NOMO-1 treated with DMSO at 0.1 percent for 48 hours (cell line): ENCODE measurements around the gene VPS13A.

Source experiments
- DNase-seq: peaks from one replicate; lab custom pipeline; 2025; ENCODE audit not compliant: unreplicated experiment; lab: John Stamatoyannopoulos, UW

VPS13A gene

GRCh38 chr9:77454663-77455062 lies 277.3 kb downstream of the VPS13A start:
- DNase-seq = no peak

- DNase-seq = peak; percentile 21
These were observed 278.1 kb downstream of the VPS13A start for GRCh38 chr9:77455312-77455927.

- peak; percentile 49 for DNase-seq
These were observed 279.6 kb downstream of the VPS13A start for GRCh38 chr9:77456829-77457437.

GRCh38 chr9:77457916-77458592 lies 280.7 kb downstream of the VPS13A start:
- DNase-seq = peak; percentile 38

GRCh38 chr9:77460938-77461337 lies 283.6 kb downstream of the VPS13A start:
- no peak for DNase-seq

GRCh38 chr9:77462066-77462465 lies 284.7 kb downstream of the VPS13A start:
- DNase-seq = no peak

- DNase-seq = no peak
These were observed 285.8 kb downstream of the VPS13A start for GRCh38 chr9:77463151-77463550.

- no peak for DNase-seq
These were observed 287.3 kb downstream of the VPS13A start for GRCh38 chr9:77464661-77465060.

- DNase-seq = no peak
These were observed 292.3 kb downstream of the VPS13A start for GRCh38 chr9:77469515-77470231.
